IPS-NIHi11 (cell line): ENCODE results near the gene BICDL2.
"Not testable (repeated sequence)": the region's sequence is repeated elsewhere in the genome, so short reads cannot be mapped to it uniquely, and the experiment has no call there.

Source experiments
- DNase-seq: peaks from one replicate; pipeline ENCODE4 v3.0.0; 2012; ENCODE audit warnings: mixed read lengths, low spot score

The BICDL2 gene

DNA sequence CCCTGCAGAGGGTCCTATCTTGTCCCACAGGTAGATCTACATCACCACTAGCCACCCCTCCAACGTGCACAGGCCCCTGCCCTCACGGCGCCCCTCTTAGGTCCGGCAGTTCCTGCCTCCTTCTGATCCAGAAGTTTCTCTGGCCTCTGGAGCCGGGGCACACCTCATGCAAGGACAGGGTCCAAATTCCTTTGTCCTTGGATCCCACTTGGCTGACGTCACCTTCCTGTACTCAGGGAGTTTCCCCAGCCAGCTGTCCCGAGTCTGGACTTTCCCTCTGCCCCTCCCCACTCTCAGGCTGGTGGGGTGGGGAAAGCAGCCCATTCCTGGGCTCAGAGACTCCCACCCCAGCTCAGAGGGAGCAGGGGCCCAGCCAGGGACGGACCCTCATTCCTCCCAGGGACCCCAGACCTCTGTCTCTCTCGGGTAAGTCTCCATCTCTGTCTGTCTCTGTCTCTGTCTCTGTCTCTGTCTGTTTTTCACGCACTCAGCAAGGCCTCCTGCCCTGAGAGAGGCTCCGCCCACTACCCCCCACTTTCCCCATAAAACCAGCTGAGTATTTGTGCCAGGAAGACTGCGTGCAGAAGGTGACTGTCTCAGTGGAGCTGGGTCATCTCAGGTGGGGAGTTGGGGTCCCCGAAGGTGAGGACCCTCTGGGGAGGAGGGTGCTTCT lies 28.5 kb upstream of the BICDL2 start, which contains the start of gene IL32:
TSS of gene IL32 (plus strand) at position 572 of the 673 bp plus-strand sequence. CDS start 172 bp downstream, outside the sequence.
- DNase-seq = peak; percentile 36

DNA sequence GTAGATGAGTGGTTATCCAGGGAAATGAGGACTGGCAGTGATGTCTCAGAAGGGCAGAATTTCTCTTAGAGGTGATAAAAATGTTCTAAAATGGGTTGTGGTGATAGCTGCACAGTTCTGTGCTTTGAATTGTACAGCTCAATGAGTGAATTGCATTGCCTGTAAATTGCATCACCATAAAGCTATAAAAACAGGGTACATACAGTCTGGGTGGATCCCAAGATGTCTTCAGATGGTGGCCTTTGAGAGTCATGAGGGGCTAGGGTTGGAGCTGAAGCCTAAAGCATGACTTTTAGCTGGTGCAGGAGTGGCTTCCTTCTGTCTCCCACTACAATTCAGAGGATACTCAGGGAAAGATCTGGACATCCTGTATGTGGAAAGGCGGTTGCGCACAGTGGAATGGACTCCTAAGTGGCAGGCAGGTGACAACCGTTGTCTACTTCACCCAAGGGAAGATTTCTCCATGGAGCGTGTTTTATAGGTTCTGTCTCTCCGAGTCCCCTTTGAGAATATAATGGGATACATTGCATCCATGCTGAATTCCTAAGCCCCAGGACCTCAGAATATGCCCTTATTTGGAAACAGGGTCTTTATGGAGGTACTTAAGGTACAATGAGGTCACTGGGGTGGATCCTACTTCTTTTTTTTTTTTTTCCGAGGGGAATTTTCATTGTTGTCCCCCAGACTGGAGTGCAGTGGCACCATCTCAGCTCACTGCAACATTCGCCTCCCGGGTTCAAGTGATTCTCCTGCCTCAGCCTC lies 27.1 kb upstream of the BICDL2 start:
- DNase-seq = peak; percentile 9

DNA sequence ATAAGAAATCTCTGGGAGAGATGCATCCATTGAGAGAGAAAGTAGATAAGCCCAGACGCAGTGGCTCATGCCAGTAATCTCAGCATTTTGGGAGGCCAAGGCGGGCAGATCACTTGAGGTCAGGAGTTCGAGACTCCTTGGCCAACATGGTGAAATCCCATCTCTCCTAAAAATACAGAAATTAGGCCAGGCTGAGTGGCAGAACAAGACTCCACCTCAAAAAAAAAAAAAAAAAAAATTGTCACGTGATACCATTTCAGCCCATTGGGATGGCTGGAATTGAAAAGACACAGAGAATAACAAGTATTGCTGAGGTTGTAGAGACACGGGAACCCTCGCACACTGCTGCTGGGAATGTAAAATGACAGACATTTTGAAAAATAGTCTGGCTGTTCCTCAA lies 25.8 kb upstream of the BICDL2 start:
- no peak for DNase-seq

DNA sequence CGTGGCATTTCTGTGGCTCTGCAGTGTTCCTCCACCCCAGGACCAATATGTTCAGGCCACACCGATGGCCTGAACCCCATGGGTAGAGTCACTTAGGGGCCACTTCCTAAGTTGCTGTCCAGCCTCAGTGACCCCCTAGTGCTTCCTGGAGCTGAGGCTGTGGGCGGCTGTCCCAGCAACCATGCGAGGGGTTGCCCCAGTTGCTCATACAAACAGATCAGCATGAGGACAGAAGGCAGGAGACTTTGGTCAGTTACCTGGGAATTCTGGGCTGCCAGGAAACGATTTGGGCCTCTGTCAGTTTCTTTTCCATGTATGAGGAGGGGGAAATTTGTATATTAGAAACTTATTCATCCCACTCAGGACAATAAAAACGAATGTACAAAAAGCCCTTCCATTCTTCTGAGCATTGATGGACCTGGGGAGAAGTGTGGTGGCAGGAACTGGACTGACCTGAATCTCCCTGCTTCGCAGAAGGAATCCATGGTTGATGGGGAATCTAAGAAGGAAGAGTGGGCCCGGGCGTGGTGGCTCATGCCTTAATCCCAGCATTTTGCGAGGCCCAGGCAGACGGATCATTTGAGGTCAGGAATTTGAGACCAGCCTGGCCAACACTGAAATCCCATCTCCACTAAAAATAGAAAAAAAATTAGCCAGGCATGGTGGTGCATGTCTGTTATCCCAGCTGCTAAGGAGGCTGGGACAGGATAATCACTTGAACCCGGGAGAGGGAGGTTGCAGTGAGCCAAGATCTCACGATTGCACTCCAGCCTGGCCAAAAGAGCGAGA lies 23.8 kb upstream of the BICDL2 start:
- no peak for DNase-seq

DNA sequence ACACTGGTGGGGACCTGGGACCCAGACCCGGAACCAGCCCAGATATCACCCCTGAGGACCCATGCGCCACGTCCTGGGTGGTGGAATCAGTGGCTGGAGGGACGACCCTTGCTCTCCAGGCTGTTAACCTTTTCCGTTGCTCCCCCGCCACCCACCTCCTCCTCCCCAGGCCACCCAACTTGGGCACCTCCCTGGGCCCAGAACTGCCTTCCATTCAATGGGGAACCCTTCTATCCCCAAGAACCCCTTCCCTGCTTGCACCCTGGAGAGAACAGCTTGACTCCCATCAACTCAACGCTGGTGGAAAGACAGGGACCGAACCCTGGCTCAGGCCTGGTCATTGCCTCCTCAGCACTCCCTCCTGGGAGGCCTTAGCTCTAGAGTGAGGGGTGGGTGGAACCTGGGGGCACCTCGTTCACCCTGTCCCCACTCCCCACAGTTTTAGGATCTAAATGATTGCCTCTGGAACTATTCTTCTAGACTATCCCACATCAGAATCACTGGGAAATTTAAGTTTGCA lies 23.0 kb upstream of the BICDL2 start:
- no peak for DNase-seq

DNA sequence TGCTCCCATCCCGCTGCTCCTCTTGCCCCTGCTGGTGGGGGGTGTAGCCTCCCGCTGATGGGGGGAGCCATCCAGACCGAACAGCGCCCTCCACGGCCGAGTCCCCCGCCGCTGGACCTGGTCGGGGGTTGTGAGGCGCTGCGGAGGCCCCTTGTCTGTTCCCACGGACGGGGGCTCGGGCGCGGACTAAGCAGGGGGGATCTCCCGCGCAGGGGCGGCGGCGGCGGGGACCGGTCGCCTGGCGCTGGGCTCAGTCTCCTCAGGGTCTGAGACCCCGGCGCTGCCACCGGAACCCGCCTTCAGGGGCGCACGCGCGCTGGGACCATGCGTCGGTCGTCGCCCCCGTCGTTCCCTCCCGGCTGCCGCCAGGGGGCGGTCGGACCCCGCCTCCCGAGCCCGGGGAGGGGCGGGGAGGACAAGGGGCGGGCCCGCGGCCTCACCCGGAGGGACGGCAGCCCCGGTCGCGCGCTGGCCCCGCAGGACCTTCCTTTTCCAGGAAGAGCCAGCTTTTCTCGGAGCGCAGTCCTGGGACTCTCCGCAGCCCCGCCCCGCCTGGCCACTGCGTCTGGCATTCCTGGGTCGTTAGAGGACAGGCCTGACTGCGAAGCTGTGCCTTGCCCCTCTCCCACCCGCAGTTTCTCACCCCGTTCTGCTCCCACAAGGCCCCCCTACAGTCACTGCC lies 22.4 kb upstream of the BICDL2 start:
- DNase-seq = peak; percentile 97

DNA sequence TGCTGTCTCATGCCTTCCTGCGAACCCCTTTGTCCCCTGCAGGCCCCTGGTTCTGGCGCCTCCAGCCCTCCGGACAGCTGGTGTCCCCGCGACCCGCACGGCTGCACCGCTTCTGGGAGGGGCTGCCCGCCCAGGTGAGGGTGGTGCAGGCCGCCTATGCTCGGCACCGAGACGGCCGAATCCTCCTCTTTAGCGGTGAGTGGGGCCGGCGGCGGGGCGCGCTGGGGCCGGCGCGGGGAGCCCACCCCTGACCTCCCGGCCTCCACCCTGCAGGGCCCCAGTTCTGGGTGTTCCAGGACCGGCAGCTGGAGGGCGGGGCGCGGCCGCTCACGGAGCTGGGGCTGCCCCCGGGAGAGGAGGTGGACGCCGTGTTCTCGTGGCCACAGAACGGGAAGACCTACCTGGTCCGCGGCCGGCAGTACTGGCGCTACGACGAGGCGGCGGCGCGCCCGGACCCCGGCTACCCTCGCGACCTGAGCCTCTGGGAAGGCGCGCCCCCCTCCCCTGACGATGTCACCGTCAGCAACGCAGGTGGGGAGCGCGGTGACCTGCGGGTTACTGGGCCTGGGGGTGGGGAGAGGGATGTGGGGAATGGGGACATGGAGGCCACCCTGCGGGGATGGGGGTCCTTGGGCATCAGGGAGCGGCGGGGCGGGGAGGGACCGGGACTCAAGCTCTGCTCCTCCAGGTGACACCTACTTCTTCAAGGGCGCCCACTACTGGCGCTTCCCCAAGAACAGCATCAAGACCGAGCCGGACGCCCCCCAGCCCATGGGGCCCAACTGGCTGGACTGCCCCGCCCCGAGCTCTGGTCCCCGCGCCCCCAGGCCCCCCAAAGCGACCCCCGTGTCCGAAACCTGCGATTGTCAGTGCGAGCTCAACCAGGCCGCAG lies 21.6 kb upstream of the BICDL2 start:
- DNase-seq = peak; percentile 75

DNA sequence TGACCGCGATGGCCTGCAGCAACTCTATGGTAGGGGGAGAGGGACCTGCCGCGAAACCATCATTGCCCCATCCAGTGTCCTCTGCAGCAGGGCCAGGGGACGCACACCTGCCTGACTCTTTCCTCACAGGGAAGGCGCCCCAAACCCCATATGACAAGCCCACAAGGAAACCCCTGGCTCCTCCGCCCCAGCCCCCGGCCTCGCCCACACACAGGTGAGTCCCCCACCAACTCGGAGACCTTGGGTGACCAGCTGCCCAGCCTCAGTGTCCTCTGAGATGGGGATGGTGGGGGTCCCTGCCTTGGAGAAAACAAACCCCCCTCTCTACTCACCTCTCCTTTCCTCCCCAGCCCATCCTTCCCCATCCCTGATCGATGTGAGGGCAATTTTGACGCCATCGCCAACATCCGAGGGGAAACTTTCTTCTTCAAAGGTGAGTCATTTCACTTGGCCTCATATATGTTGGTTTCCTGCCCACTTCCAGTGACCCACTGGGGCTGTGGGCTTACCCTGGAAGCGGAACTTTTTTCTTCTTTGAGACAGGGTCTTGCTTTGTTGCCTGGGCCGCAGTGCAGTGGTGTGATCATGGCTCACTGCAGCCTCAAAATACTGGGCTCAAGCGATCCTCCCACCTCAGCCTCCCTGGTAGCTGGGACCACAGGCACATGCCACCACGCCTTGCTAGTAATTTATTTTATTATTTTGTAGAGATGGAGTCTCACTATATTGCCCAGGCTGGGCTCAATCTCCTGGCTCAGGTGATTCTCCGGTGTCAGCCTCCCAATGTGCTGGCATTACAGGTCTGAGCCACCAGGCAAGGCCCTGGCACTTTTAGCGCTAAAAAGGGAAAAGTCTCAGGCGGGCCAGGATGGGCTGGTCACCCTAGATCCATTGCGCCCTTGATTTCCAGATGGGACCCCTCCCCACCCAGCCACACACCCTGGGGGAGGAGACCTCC lies 20.7 kb upstream of the BICDL2 start:
- DNase-seq = no peak

DNA sequence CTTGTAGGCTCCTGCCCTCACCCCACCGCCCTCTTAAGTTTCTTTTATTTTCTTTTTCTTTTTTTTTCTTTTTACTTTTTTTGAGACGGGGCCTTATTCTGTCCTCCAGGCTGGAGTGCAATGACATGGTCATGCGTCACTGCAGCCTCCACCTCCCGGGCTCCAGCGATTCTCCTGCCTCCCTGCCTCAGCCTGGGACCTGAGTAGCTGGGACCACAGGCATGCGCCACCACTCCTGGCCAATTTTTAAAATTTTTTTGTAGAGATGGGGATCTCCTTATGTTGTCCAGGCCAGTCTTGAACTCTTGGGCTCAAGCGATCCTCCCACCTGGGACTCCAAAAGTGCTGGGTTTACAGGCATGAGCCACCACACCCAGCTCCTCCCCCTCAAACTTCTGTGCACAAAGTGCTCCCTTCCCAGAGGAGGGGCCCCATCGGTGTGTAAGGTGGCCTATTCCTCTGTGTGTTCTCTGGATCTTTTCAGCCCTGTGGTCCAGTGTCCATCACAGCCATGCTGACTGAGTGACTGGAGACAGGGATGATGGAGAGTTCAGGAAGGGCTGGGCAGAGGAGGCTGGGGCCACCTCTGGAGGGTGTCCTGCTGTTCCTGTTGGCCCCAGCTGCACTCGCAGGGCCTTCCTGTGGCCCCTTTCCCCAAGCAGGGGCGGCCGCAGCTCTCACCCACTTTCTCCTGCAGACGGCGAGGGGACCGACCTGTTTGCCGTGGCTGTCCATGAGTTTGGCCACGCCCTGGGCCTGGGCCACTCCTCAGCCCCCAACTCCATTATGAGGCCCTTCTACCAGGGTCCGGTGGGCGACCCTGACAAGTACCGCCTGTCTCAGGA lies 19.8 kb upstream of the BICDL2 start:
- DNase-seq = peak; percentile 3

DNA sequence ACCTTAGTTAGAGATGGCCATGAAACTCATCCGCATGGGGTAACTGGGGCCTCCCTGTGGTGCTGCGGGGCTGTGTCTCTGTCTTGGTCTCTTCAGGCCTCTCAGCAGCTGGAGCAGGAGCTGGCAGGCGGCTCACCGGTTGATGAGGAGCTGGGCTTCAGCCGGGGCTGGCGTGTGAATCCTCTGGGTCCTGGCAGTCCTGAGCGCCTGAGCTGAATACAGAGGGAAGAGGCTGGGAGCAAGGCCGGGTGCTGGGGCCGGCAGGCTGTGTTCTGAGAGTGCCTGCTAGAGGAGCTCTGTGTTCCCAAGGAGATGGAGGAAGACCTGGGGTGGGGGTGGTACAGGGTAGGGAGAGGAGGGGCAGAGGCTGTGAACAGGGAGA lies 19.0 kb upstream of the BICDL2 start:
- peak; percentile 13 for DNase-seq

DNA sequence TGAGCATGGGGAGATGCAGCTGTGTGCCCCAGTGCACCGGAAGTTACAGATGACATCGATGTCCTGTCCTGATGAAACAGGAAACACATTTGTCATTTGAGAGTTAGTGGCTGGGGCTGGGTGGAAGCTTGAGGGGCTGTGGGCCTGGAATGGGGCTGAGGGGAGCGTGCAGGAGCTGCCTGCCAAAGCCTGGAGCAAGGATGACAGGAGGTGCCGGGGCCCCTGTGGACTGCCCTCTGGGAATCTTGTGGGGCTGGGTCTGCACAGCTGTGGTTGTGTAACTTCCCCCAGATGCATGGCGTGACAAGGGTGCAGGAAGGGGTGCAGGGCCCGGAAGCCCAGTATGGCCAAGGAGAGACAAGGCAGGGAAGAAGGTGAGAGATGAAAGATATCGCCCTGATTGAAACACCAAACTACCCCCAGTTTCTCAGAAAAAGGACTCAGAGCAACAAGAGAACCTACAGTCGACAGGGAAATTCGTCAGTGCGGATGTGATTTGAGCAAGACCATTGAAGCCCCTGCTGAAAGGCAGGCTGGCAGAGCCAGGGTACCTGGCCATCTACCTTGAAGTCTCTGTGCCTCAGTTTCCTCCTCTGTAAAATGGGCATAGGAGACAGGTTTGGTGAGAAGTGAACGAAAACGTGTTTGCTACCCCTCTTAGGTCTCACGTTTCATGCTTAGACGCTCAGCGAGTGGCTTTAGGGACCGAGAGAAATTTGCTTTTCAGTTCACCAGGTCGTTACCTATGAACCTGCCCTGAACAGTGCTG lies 18.4 kb upstream of the BICDL2 start:
- no peak for DNase-seq

DNA sequence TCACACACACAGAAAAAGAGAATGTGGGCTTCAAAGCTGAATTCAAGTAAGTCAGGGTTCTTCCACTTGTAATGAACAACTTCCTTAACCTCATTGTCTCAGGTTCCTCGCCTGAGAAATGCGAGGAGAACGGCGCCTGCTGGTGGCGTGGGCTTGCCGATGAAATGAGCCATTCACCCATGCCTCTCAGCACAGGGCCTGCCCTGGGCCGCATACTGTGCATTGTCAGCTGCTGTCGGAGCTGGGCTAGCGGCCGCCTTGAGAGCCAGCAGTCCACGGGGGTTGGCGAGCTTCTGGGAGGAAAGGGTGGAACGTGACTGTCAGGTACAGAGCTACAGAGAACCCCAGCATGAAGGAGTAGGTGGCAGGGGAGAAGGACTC lies 16.6 kb upstream of the BICDL2 start:
- not testable (repeated sequence) for DNase-seq

DNA sequence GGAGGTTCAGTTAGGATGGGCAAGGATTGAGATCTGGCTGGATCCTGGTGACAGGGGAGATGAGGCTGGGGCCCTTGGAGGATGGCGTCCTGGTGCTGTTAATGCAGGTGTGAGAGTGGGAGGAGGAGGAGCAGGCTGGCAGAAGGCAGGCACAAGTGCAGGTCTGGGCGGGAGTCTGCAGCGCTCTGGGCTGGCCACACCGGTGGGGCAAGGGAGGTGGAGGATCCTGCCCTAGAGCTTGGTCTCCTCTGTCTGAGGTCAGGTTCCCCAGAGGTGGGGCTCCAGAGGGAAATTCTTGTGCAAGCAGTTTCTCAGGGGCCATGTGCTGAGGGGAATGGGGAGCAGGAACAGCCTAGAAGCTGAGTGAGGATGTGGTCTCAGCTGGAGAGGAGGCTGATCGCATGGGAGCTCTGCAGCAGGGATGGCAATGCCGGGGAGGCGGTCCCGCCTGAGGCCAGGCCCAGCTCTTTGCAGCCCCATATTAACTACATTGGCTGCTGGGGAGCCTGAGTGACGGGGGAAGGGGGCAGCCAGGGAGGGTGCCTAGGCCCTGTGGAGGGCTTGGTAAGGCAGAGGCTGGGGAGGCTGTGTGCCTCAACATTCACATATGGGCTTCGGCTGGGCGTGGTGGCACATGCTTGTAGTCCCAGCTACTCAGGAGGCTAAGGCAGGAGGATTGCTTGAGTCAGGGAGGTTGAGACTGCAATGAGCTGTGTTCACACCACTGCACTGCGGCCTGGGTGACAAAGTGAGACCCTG lies 16.0 kb upstream of the BICDL2 start:
- not testable (repeated sequence) for DNase-seq

DNA sequence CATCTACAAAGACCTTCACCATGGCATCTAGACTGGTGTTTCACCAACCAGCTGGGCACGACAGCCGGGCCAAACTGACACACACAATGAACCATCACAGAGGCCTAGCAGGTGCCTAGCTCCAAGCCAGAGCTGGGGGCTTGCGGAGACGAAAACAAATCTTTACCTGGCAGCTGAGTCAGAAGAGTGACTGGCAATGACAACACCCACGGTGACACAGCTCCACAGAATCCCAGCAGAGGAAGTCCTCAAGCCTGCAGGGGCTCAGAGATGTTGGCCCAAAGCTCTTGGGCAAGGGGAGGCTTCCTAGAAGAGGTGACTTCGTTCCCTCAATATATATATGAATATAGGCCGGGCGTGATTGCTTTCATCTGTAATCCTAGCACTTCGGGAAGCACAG lies 14.8 kb upstream of the BICDL2 start:
- no peak for DNase-seq

DNA sequence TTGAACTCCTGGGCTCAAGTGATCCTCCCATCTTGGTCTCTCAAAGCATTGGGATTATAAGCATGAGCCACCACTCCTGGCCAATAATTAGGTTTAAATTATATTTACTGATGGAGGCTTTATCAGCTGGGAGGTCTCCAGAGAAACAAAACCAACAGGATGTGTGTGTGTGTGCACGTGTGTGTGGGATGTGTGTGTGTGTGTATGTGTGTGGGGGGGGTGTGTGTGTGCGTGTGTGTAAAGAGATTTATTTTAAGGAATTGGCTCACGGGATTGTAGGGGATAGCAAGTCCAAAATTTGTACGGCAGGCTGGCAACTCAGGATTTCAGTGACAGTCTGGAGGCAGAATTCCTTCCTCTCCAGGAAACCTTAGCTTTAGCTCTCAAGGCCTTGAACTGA lies 14.3 kb upstream of the BICDL2 start:
- no peak for DNase-seq

DNA sequence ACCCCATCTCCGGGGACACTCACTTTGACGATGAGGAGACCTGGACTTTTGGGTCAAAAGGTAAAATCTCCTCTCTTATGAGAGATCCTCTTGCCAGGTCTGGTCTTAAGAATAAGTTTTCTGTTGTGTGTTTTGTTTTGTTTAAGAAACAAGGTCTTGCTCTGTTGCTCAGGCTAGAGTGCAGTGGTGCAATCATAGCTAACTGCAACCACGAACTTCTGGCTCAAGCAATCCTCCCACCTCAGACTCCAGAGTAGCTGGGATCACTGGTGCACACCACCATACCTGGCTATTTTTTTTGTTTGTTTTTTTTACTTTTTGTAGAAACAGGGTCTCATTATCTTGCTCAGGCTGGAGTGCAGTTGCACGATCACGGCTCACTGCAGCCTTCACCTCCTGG lies 13.7 kb upstream of the BICDL2 start:
- no peak for DNase-seq

DNA sequence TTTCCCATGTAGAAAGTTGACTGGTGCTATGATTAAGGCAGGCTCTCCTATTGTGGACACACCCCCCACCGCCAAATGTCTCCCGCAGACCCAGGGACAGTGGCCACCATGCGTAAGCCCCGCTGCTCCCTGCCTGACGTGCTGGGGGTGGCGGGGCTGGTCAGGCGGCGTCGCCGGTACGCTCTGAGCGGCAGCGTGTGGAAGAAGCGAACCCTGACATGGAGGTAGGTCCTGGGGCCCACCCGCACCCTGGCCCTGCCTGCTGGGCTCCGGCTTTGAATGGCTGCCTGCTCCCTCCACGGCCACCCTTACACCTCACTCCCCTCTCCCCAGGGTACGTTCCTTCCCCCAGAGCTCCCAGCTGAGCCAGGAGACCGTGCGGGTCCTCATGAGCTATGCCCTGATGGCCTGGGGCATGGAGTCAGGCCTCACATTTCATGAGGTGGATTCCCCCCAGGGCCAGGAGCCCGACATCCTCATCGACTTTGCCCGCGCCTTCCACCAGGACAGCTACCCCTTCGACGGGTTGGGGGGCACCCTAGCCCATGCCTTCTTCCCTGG lies 13.3 kb upstream of the BICDL2 start:
- no peak for DNase-seq
